HepG2 (cell line): ENCODE results near the gene POGLUT3. TPM values are rescaled to one million over a fixed set of nuclear protein-coding genes. Genes with fewer than 3 reads are reported as not detected.
A peak's percentile ranks its signal among the peaks of the same experiment; 100 is the strongest.

Source experiments
- ARNTL ChIP-seq: sonication (generic); formaldehyde crosslinking; IDR thresholded peaks from 2 replicates; pipeline ENCODE4 v1.4.0; 2020; ENCODE audit warnings: mild to moderate bottlenecking, missing genetic modification reagents
- CERS6 ChIP-seq: sonication (generic); formaldehyde crosslinking; IDR thresholded peaks from 2 replicates; pipeline ENCODE4 v1.5.0; 2020; ENCODE audit warnings: missing genetic modification reagents
- HMGXB3 ChIP-seq: sonication (generic); formaldehyde crosslinking; IDR thresholded peaks from 2 replicates; pipeline ENCODE4 v1.4.0; 2020; ENCODE audit warnings: missing genetic modification reagents, borderline replicate concordance
- HNF4G ChIP-seq, 2 experiments: sonication (generic) in 1 of 2; formaldehyde crosslinking in 1 of 2; IDR thresholded peaks; 2 replicates each; pipeline versions ENCODE4 v1.4.0 to v1.6.1; 2011 to 2020; ENCODE audit warnings: borderline replicate concordance in 2 of 2, low read depth in 2 of 2, mild to moderate bottlenecking in 2 of 2, low read length in 1 of 2, missing genetic modification reagents in 1 of 2, moderate library complexity in 1 of 2
- MIXL1 ChIP-seq: IDR thresholded peaks from 2 replicates; pipeline ENCODE4 v1.6.1; 2016
- NCOA1 ChIP-seq: sonication (generic); formaldehyde crosslinking; IDR thresholded peaks from 2 replicates; pipeline ENCODE4 v1.9.0; 2021; ENCODE audit warnings: missing genetic modification reagents
- NPAS2 ChIP-seq: sonication (generic); formaldehyde crosslinking; IDR thresholded peaks from 2 replicates; pipeline ENCODE4 v1.8.0; 2022; ENCODE audit warnings: mild to moderate bottlenecking, missing genetic modification reagents, borderline replicate concordance
- PREB ChIP-seq: sonication (generic); formaldehyde crosslinking; IDR thresholded peaks from 2 replicates; pipeline ENCODE4 v1.4.0; 2020; ENCODE audit warnings: missing genetic modification reagents
- REXO4 ChIP-seq: sonication (generic); formaldehyde crosslinking; IDR thresholded peaks from 2 replicates; pipeline ENCODE4 v1.8.0; 2022; ENCODE audit warnings: missing genetic modification reagents, mild to moderate bottlenecking, borderline replicate concordance
- YEATS2 ChIP-seq: sonication (generic); formaldehyde crosslinking; IDR thresholded peaks from 2 replicates; pipeline ENCODE4 v1.4.0; 2020; ENCODE audit warnings: missing genetic modification reagents, borderline replicate concordance
- ZMAT5 ChIP-seq: sonication (generic); formaldehyde crosslinking; IDR thresholded peaks from 2 replicates; pipeline ENCODE4 v1.5.0; 2020; ENCODE audit warnings: mild to moderate bottlenecking, low read depth, missing genetic modification reagents, borderline replicate concordance
- ZNF142 ChIP-seq: sonication (generic); formaldehyde crosslinking; IDR thresholded peaks from 2 replicates; pipeline ENCODE4 v1.4.0; 2020; ENCODE audit warnings: missing genetic modification reagents
- ZNF292 ChIP-seq: sonication (generic); formaldehyde crosslinking; IDR thresholded peaks from 2 replicates; pipeline ENCODE4 v1.8.1; 2022; ENCODE audit warnings: mild to moderate bottlenecking, low read depth, missing genetic modification reagents, borderline replicate concordance
- ZNF577 ChIP-seq: sonication (generic); formaldehyde crosslinking; IDR thresholded peaks from 2 replicates; pipeline ENCODE4 v1.4.0; 2020; ENCODE audit warnings: mild to moderate bottlenecking, low read depth, missing genetic modification reagents, borderline replicate concordance
- ZNF746 ChIP-seq: sonication (generic); formaldehyde crosslinking; IDR thresholded peaks from 2 replicates; pipeline ENCODE4 v1.8.0; 2022; ENCODE audit warnings: mild to moderate bottlenecking, missing genetic modification reagents
- polyA plus RNA-seq, 8 experiments: library from polyadenylated mRNA; depleted of rRNA in 3 of 8; stranded (reverse) in 7 of 8; unstranded in 1 of 8; fragments of >200 nt; fragmentation: Illumina TruSeq in 4 of 8; extraction: Trizol in 4 of 8; gene quantifications; 2 replicates each; pipeline versions ENCODE4 v1.2.1 to v1.2.3, GENCODE V29; 2011 to 2016; ENCODE audit warnings: low read depth in 4 of 8, missing spikeins in 1 of 8, mixed read lengths in 1 of 8; ENCODE audit not compliant: insufficient read depth in 1 of 8
- total RNA-seq, 5 experiments: library from RNA; depleted of rRNA; stranded (reverse); fragments of >200 nt; fragmentation: Illumina TruSeq; extraction: Trizol; gene quantifications; 2 replicates each; pipeline ENCODE4 v1.2.3, GENCODE V29; 2016; ENCODE audit warnings: low read depth in 1 of 5

POGLUT3 gene
- total and polyA plus RNA-seq, 2 of the 13 experiments (the other 11 are each of a cell fraction or from before 2014, with no cell fraction given), result 14.3 to 22.0 TPM

- TF ChIP-seq ZNF142 (CRISPR knock-in tag) (no peak), MIXL1 (0 out of 2 replicates have a peak, but pooled peaks have one; percentile 52), CERS6 (no peak), HMGXB3 (CRISPR knock-in tag) (no peak), ZMAT5 (no peak), ARNTL (no peak), ZNF746 (CRISPR knock-in tag) (no peak; the same call in 1 of the 2 replicates), ZNF577 (CRISPR knock-in tag) (no peak), HNF4G (IDR thresholded peaks at IDR 0.05; ENCODE audit: borderline replicate concordance, low read depth, low read length) (no peak), HNF4G (CRISPR knock-in tag; IDR thresholded peaks at IDR 0.05; ENCODE audit: borderline replicate concordance, low read depth) (0 out of 2 replicates have a peak, but pooled peaks have one; percentile 4), NCOA1 (CRISPR knock-in tag) (no peak), PREB (CRISPR knock-in tag) (no peak), YEATS2 (CRISPR knock-in tag) (peak; percentile 77), NPAS2 (CRISPR knock-in tag) (no peak), REXO4 (no peak), ZNF292 (CRISPR knock-in tag) (peak; percentile 79; the same call in 1 of the 2 replicates)
Observed at GRCh38 chr11:108497317-108498045, 703 bp downstream of the POGLUT3 start (continued).
